Lower leg skin (tissue), 3 donors: ENCODE data around the gene CPOX.

Source experiments
- POLR2A ChIP-seq, 2 donors: fragments of 450-650 bp; IDR thresholded peaks; one replicate each; pipeline ENCODE4 v1.6.1; 2016 to 2017; ENCODE audit warnings: antibody characterized with exemption in 2 of 2, mild to moderate bottlenecking in 1 of 2, moderate library complexity in 1 of 2
- TF ChIP-seq, protein P1 (sequence below), 3 donors: fragments of 450-650 bp; IDR thresholded peaks; one replicate each; pipeline ENCODE4 v1.5.1; 2016; ENCODE audit warnings: antibody characterized with exemption in 3 of 3, mild to moderate bottlenecking in 3 of 3, moderate library complexity in 2 of 3

GRCh38 chr3:98574132-98574531, 19.3 kb downstream of the CPOX start:
- TF ChIP-seq, protein P1, sequence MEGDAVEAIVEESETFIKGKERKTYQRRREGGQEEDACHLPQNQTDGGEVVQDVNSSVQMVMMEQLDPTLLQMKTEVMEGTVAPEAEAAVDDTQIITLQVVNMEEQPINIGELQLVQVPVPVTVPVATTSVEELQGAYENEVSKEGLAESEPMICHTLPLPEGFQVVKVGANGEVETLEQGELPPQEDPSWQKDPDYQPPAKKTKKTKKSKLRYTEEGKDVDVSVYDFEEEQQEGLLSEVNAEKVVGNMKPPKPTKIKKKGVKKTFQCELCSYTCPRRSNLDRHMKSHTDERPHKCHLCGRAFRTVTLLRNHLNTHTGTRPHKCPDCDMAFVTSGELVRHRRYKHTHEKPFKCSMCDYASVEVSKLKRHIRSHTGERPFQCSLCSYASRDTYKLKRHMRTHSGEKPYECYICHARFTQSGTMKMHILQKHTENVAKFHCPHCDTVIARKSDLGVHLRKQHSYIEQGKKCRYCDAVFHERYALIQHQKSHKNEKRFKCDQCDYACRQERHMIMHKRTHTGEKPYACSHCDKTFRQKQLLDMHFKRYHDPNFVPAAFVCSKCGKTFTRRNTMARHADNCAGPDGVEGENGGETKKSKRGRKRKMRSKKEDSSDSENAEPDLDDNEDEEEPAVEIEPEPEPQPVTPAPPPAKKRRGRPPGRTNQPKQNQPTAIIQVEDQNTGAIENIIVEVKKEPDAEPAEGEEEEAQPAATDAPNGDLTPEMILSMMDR (IDR thresholded peaks at IDR 0.05) = no peak
- no peak for TF ChIP-seq POLR2A (IDR thresholded peaks at IDR 0.05)
